Activated CD4-positive, alpha-beta T cell treated with anti-CD3 and anti-CD28 coated beads, Interleukin-2, amount 50 U/mL, for 24 hours (primary cell): Measurements from ENCODE around the gene PRADC1.
A peak's percentile ranks its signal among the peaks of the same experiment; 100 is the strongest.

ENCODE experiments used
- DNase-seq, 2 donors: peaks; one replicate each; pipeline ENCODE4 v3.0.0-alpha.2; 2020; ENCODE audit warnings: low read depth in 1 of 2, low spot score in 1 of 2

PRADC1 gene

GRCh38 chr2:73238149-73238548, 5.1 kb upstream of the PRADC1 start:
- DNase-seq = no peak

DNA sequence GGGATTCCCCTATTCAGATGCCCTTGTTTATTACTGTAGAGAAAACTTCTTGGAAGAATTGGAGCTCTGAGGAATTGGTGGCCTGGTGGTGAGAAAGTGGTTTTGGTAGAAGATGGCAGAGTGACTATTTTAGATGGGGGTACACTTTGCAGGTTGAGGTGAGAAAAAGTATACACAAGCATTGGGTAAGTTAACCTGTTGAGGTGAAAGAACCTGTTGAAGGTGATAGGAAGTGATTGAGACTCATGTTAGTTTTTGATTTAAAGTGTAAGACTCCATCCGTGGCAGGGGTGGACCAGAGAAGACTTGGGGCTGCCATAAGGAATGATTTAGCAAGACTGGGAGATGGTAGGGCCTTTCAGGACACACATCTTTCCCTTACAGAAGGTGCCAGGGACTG, 4.1 kb upstream of the PRADC1 start:
- DNase-seq = no peak

GRCh38 chr2:73235315-73236028, 2.4 kb upstream of the PRADC1 start:
- DNase-seq = no peak

- peak; percentile 73 to 86 for DNase-seq
These were observed 1.1 kb upstream of the PRADC1 start, which contains the start of gene CCT7 for GRCh38 chr2:73233932-73234832. TSS of gene CCT7 (plus strand) at chr2:73234308. CDS start at chr2:73234379, 71 bp downstream.

GRCh38 chr2:73232403-73233153, 461 bp downstream of the PRADC1 start:
- no peak for DNase-seq

GRCh38 chr2:73228631-73229030, 4.4 kb downstream of the PRADC1 start:
- no peak for DNase-seq

- DNase-seq = no peak
These were observed 6.0 kb downstream of the PRADC1 start for GRCh38 chr2:73227086-73227485.

DNA sequence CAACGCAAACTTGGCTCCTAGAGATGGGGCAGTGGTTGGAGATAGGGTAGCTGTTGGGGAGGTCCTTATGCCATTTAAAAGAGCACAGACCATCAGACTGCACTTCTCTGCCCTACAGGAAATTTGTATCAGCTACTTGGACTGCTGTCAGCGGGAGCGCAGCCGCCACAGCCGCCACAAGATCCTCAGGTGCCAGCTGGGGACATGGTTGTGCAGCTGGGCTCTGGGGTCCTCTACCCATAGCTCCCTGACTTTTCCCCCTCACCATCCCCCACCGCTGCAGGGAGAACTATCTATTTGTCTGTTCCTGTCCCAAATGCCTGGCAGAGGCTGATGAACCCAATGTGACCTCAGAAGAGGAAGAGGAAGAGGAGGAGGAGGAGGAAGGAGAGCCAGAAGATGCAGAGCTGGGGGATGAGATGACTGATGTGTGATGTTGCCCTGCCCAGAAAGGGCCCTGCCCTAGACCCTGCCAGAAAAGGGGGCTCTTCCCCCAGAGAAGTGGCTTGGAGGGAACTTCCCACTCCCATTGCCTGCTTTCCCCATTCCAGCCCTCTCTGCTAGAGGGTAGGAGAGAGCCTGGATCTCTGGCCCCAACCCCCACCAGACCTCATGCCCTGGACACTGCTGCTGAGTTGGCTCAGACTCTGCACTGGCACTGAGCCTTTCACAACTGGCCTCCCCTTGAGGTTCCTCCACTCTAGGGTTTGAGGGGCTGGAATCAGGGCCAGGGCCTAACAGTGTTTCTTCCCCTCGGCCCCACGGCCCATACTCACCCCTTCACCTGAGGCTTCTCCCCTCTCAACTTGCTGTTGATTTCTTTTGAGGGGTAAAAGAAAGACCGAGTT, 7.3 kb downstream of the PRADC1 start:
- DNase-seq = no peak

DNA sequence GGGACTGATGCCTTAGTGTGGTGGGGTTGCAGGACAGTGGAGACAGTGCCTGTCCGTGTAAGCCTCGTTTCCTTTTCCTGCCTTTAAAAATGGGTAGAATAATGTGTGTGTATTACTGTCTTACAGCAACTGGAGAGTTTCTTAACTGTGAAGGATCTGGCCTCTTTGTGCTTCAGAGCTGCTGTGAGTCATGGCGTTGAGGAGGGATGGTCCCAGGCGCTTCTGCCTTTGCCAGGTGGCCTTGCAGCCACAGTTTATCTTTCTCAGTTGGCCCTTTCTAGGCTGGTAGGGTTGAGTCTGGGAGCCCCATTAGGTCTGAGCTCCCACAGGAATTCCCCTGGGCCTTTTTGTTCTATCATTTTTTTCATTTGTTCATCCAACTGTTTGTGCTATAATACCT, 9.2 kb downstream of the PRADC1 start:
- no peak for DNase-seq

DNA sequence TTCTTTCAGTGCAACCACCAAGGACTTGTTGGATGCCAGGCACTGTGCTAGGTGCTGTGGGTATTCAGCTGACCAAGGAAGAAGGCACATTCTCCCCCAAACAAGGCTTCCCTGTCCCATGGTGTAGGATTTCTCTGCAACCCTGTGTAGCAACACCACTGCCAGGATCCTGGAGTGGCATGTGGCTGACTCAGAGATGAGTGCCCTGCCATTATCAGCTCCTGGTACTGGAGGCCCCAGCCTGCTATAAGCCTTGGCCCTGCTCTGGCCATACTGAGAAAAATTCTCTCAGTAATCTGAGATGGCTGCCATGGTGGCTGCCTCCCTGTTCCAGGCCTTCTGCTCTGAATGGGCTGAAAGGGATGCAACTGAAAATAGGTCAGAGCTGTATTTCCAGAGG, 14.7 kb downstream of the PRADC1 start:
- no peak for DNase-seq

- no peak for DNase-seq
These were observed 15.2 kb downstream of the PRADC1 start for GRCh38 chr2:73217826-73218225.

DNA sequence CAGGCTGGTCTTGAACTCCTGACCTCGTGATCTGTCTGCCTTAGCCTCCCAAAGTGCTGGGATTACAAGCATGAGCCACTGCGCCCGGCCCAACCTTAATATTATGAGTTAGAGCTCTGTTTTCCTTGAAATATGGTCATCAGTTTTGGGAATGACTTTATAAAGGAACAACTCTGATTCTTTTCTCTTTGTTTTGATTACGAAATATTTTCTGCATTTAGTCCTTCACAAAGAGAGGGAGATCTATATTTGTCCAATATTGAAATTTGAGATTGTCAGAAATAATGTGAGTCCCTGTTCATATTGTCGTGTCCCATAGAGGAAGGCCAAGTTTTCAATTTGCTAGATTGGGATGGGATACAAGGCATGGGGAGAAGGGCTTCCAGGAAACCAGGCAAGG, 15.9 kb downstream of the PRADC1 start:
- DNase-seq = no peak

GRCh38 chr2:73215254-73215653, 17.8 kb downstream of the PRADC1 start:
- DNase-seq = no peak

GRCh38 chr2:73214120-73215035, 18.7 kb downstream of the PRADC1 start, which contains the start of gene SMYD5:
TSS of gene SMYD5 (plus strand) at chr2:73214245. CDS start at chr2:73214267, 22 bp downstream.
- DNase-seq = peak; percentile 87 to 90

DNA sequence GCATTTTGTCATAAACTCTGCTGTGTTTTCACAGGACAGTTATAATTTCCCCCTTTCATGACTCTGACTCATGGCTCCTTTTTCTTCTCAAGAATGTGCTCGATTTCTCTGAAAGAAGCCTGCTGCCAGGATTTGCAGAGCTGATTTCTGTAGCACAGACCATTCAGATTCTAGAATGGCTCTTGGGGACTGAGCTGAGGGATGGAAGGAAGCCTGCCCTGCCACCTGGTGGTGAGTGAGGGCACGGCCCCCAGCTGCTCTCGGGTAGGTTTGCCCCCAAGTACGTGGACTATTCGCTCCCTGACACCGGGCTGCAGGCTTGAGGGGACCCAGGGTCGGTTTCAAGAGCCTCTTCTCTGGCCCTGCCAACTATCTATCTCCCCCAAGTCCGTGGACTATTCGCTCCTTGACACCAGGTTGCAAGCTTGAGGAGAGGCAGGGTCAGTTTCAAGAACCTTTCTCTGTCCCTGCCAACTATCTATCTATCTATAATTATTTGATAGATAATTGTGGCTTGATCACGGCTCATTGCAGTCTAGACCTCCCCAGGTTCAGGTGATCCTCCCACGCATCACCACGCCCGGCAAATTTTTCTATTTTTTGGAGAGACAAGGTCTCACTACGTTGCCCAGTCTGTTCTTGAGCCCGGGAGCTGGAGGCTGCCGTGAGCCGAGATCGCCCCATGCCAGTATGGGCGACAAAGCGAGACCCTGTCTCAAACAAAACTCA, 20.4 kb downstream of the PRADC1 start:
- peak; percentile 50 to 61 for DNase-seq

GRCh38 chr2:73212098-73212447, 21.0 kb downstream of the PRADC1 start:
- no peak for DNase-seq

DNA sequence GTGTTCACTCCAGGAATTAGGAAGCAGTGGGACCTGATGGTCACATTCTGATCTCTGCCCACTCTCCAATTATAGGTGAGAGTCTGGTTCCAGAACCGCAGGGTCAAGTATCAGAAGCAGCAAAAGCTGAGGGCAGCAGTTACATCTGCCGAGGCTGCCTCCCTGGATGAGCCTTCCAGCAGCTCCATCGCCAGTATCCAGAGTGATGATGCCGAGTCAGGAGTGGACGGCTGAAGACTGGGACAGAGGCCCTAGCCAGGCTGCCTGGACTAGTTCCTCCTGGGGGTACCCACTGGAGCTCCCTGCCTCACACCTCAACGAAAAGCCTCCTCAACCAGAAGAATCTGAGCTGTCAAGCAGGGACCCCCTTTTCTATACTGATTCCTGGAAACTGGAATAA, 22.3 kb downstream of the PRADC1 start:
- no peak for DNase-seq

DNA sequence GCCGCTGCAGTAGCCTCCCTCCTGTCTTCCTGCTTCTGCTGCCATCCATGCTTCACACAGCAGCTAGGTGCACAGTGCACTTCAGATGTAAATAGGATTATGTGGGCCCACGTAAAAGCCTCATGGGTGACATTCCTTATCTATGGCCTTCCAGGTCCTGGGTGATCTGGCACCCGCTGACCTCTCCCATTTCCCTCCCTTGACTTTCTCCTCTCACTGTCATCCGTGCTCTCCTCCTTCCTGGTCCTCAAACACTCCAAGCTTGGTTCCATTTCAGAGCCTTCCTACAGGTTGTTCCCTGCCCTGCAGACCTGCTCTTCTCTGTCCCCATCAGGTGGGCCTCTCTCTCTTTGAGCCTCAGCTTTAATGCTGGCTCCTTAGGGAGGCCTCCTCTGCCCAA, 23.0 kb downstream of the PRADC1 start:
- no peak for DNase-seq

DNA sequence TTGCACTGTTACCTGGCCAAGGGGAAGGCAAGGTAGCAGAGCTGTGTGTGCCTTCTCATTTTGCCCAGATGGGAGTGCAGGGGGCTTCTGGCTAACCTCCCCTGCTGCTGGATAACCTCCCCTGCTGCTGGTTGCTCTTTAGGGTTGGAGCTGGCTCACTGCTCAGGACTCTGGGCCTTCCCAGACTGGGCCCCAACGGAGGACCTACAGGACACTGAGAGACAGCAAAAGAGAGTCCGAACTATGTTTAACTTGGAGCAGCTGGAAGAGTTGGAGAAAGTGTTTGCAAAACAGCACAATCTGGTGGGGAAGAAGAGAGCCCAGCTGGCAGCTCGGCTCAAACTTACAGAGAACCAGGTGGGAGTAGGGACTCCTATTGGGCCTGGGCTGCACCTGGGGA, 24.8 kb downstream of the PRADC1 start:
- DNase-seq = no peak
